ENCODE measurements around the gene KIDINS220. TPM values are rescaled to one million over a fixed set of nuclear protein-coding genes. Genes with fewer than 3 reads are reported as not detected.

Gene KIDINS220
- total and polyA plus RNA-seq, 2 of the 13 experiments (the other 11 are each of a cell fraction or from before 2014, with no cell fraction given) = 25.2 to 32.3 TPM

DNA sequence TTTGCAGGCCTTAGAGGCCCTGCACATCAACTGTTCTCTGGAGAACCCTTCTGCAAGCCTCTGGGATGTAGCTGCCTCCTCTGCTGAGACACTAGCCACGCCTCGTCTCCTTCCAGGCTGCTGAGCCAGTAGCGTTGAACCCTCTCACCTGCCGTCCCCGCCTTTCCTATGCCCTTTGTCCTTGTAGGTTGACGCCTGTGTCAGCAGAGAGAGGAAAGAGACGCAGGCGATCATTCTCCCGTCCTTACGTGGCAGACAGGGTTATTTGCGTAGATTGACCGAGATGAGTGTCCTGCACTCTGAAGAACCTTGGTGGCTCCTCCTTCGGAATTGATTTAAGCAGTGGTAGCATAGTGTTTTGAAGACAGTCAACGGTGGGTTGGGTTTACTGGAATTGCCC is 127.8 kb downstream of the KIDINS220 start (continued):
- TF ChIP-seq, protein P1, sequence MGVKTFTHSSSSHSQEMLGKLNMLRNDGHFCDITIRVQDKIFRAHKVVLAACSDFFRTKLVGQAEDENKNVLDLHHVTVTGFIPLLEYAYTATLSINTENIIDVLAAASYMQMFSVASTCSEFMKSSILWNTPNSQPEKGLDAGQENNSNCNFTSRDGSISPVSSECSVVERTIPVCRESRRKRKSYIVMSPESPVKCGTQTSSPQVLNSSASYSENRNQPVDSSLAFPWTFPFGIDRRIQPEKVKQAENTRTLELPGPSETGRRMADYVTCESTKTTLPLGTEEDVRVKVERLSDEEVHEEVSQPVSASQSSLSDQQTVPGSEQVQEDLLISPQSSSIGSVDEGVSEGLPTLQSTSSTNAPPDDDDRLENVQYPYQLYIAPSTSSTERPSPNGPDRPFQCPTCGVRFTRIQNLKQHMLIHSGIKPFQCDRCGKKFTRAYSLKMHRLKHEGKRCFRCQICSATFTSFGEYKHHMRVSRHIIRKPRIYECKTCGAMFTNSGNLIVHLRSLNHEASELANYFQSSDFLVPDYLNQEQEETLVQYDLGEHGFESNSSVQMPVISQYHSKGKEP (CRISPR knock-in tag; IDR thresholded peaks at IDR 0.05) = no peak

DNA sequence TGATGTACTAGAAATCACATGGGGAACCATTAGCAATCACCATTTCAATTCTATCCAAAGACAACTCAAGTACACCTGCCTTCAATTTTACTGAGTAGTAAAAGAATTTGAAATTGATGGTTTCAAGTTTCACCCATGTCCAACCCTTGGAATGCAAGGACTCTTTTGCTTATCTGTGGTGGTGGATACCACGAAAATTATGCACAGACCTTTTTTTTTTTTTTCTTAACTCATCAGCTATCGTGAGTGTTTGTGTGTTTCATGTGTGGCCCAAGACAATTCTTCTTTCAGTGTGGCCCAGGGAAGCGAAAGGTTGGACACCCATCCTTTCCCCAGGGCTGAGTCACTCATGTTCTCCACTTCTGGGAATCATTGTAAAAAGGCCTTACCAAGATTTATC is 132.5 kb downstream of the KIDINS220 start:
- no peak overlapping the region for H3K4me3 ChIP-seq (replicated peaks in 1 of 3; ENCODE audit: insufficient read depth in 1 of 3, low read depth in 2 of 3, low read length in 3 of 3)
- no peak for FAIRE-seq
- H2AFZ ChIP-seq (ENCODE audit: low read length) = no peak overlapping the region
- BruUV-seq (replicated peaks) = no TSS peak
- no peak for ATAC-seq
- intact Hi-C loops (cut with micrococcal nuclease; ENCODE audit: unreplicated experiment) = no loop called here
- in situ Hi-C loops (cut with HindIII; ENCODE audit: extremely low pct_ligation_motif_present, low pct_unique_long_range_greater_than_20kb) = no loop called here
- no peak overlapping the region for H3K27ac ChIP-seq (ENCODE audit: extremely low read length, insufficient read depth, low read length)
- ChIA-PET POLR2A (no interaction called here), CTCF (ENCODE audit: low intra/inter-chr PET ratio, low total read pairs) (no interaction called here)
- TF ChIP-seq, protein P2, sequence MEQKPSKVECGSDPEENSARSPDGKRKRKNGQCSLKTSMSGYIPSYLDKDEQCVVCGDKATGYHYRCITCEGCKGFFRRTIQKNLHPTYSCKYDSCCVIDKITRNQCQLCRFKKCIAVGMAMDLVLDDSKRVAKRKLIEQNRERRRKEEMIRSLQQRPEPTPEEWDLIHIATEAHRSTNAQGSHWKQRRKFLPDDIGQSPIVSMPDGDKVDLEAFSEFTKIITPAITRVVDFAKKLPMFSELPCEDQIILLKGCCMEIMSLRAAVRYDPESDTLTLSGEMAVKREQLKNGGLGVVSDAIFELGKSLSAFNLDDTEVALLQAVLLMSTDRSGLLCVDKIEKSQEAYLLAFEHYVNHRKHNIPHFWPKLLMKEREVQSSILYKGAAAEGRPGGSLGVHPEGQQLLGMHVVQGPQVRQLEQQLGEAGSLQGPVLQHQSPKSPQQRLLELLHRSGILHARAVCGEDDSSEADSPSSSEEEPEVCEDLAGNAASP (CRISPR knock-in tag; IDR thresholded peaks at IDR 0.05; ENCODE audit: borderline replicate concordance) = no peak
- no peak for TF ChIP-seq RCOR2 (CRISPR knock-in tag; IDR thresholded peaks at IDR 0.05)
- no peak for TF ChIP-seq ZNF839 (CRISPR knock-in tag; IDR thresholded peaks at IDR 0.05; ENCODE audit: borderline replicate concordance)
- TF ChIP-seq RARA (CRISPR knock-in tag; IDR thresholded peaks at IDR 0.05) = no peak
- TF ChIP-seq ZNF703 (CRISPR knock-in tag; IDR thresholded peaks at IDR 0.05; ENCODE audit: borderline replicate concordance) = no peak
- TF ChIP-seq, protein P3, sequence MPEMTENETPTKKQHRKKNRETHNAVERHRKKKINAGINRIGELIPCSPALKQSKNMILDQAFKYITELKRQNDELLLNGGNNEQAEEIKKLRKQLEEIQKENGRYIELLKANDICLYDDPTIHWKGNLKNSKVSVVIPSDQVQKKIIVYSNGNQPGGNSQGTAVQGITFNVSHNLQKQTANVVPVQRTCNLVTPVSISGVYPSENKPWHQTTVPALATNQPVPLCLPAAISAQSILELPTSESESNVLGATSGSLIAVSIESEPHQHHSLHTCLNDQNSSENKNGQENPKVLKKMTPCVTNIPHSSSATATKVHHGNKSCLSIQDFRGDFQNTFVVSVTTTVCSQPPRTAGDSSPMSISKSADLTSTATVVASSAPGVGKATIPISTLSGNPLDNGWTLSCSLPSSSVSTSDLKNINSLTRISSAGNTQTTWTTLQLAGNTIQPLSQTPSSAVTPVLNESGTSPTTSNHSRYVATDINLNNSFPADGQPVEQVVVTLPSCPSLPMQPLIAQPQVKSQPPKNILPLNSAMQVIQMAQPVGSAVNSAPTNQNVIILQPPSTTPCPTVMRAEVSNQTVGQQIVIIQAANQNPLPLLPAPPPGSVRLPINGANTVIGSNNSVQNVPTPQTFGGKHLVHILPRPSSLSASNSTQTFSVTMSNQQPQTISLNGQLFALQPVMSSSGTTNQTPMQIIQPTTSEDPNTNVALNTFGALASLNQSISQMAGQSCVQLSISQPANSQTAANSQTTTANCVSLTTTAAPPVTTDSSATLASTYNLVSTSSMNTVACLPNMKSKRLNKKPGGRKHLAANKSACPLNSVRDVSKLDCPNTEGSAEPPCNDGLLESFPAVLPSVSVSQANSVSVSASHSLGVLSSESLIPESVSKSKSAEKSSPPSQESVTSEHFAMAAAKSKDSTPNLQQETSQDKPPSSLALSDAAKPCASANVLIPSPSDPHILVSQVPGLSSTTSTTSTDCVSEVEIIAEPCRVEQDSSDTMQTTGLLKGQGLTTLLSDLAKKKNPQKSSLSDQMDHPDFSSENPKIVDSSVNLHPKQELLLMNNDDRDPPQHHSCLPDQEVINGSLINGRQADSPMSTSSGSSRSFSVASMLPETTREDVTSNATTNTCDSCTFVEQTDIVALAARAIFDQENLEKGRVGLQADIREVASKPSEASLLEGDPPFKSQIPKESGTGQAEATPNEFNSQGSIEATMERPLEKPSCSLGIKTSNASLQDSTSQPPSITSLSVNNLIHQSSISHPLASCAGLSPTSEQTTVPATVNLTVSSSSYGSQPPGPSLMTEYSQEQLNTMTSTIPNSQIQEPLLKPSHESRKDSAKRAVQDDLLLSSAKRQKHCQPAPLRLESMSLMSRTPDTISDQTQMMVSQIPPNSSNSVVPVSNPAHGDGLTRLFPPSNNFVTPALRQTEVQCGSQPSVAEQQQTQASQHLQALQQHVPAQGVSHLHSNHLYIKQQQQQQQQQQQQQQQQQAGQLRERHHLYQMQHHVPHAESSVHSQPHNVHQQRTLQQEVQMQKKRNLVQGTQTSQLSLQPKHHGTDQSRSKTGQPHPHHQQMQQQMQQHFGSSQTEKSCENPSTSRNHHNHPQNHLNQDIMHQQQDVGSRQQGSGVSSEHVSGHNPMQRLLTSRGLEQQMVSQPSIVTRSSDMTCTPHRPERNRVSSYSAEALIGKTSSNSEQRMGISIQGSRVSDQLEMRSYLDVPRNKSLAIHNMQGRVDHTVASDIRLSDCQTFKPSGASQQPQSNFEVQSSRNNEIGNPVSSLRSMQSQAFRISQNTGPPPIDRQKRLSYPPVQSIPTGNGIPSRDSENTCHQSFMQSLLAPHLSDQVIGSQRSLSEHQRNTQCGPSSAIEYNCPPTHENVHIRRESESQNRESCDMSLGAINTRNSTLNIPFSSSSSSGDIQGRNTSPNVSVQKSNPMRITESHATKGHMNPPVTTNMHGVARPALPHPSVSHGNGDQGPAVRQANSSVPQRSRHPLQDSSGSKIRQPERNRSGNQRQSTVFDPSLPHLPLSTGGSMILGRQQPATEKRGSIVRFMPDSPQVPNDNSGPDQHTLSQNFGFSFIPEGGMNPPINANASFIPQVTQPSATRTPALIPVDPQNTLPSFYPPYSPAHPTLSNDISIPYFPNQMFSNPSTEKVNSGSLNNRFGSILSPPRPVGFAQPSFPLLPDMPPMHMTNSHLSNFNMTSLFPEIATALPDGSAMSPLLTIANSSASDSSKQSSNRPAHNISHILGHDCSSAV (CRISPR knock-in tag; IDR thresholded peaks at IDR 0.05; ENCODE audit: borderline replicate concordance) = no peak
- no peak for TF ChIP-seq ZBTB21 (CRISPR knock-in tag; IDR thresholded peaks at IDR 0.05)
- TF ChIP-seq TGIF2 (CRISPR knock-in tag; IDR thresholded peaks at IDR 0.05) = no peak
- no peak for TF ChIP-seq KDM5A (IDR thresholded peaks at IDR 0.05; ENCODE audit: borderline replicate concordance, low read length)
- no peak for TF ChIP-seq ZNF451 (CRISPR knock-in tag; IDR thresholded peaks at IDR 0.05)
- no peaks in the 10 kb centered on the region for H3K9me3 ChIP-seq (ENCODE audit: low read length)
- no peak for DNase-seq (ENCODE audit: low spot score)
- H3K4me2 ChIP-seq (ENCODE audit: low read depth, low read length) = no peak overlapping the region
- no peaks in the 10 kb centered on the region for H4K20me1 ChIP-seq (ENCODE audit: insufficient read depth, low read length)
- H3K27me3 ChIP-seq (ENCODE audit: control insufficient read depth in 1 of 2, insufficient read depth in 2 of 2, low read length in 2 of 2) = peaks cover 0 to 53% of the 10 kb centered on the region in 2 experiments; a peak in 2 of 5 replicates
- no peaks in the 10 kb centered on the region for H3K4me1 ChIP-seq (ENCODE audit: insufficient read depth, low read length)
- no peaks in the 10 kb centered on the region for H3K36me3 ChIP-seq (replicated peaks in 1 of 2; ENCODE audit: control insufficient read depth in 1 of 2, insufficient read depth in 2 of 2, low read length in 2 of 2)
- no peaks in the 10 kb centered on the region for H3K79me2 ChIP-seq (ENCODE audit: insufficient read depth, low read length)
- 24% methylated on average over 3 of the region's 3 CpGs for WGBS (ENCODE audit: low lambda C conversion rate)
- H3K9ac ChIP-seq (ENCODE audit: insufficient read depth, low read depth, low read length) = no peak overlapping the region

All from HepG2 (cell line).